ENCODE data around the gene URI1.

DNA sequence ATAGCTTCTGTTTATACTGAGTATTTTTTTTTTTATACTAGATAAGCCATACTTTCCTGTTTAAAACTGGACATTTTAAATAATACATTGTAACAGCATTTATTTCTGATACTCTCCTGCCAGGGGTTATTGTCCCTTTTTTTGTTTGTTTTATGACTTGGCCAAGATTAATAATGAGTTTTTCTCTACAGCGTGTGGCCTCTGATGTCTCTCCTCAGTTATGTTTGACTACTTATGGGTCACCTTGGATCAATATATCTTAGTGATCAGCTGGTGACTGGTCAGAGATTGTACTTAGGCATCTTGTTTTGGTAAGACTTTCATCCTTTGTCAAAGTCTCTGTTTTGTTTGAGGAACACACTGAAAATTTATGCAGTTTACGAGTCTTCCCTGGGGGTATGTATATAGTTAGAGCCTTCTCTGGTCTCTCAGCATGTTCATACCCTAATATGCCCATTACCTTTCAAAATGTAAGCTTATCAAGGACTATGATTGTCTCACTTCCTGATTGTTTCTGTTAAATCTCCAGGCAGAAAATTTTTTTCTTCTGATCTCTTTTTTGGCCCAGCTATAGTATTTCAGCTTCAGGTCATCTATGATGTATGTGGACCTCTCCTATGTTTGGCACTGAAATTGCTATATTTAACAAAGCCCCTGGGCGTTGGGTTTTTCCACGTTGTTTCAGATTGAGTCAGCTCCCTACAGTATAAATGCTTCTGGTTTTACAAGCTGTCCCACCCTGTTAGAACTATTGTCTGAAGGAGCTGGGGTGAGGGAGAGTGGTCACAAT lies 87.9 kb downstream of the URI1 start:
- TF ChIP-seq, protein P1, sequence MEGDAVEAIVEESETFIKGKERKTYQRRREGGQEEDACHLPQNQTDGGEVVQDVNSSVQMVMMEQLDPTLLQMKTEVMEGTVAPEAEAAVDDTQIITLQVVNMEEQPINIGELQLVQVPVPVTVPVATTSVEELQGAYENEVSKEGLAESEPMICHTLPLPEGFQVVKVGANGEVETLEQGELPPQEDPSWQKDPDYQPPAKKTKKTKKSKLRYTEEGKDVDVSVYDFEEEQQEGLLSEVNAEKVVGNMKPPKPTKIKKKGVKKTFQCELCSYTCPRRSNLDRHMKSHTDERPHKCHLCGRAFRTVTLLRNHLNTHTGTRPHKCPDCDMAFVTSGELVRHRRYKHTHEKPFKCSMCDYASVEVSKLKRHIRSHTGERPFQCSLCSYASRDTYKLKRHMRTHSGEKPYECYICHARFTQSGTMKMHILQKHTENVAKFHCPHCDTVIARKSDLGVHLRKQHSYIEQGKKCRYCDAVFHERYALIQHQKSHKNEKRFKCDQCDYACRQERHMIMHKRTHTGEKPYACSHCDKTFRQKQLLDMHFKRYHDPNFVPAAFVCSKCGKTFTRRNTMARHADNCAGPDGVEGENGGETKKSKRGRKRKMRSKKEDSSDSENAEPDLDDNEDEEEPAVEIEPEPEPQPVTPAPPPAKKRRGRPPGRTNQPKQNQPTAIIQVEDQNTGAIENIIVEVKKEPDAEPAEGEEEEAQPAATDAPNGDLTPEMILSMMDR (IDR thresholded peaks at IDR 0.05; ENCODE audit: insufficient read depth, low read length): no peak
- TF ChIP-seq POLR2AphosphoS5 (IDR thresholded peaks at IDR 0.05; ENCODE audit: low read depth) (no peak), REST (IDR thresholded peaks at IDR 0.05; ENCODE audit: insufficient replicate concordance, low read depth) (no peak), GABPA (IDR thresholded peaks at IDR 0.05; ENCODE audit: low read depth) (no peak)
